ENCODE measurements around the gene PADI1.

PADI1 gene, protein sequence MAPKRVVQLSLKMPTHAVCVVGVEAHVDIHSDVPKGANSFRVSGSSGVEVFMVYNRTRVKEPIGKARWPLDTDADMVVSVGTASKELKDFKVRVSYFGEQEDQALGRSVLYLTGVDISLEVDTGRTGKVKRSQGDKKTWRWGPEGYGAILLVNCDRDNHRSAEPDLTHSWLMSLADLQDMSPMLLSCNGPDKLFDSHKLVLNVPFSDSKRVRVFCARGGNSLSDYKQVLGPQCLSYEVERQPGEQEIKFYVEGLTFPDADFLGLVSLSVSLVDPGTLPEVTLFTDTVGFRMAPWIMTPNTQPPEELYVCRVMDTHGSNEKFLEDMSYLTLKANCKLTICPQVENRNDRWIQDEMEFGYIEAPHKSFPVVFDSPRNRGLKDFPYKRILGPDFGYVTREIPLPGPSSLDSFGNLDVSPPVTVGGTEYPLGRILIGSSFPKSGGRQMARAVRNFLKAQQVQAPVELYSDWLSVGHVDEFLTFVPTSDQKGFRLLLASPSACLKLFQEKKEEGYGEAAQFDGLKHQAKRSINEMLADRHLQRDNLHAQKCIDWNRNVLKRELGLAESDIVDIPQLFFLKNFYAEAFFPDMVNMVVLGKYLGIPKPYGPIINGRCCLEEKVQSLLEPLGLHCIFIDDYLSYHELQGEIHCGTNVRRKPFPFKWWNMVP

GRCh38 chr1:17204546-17205440 lies at the start of gene PADI1:
PADI1 (plus strand) TSS chr1:17205128; CDS start chr1:17205218, 90 bp downstream.
- no peak for DNase-seq (ENCODE audit: low read depth)

DNA sequence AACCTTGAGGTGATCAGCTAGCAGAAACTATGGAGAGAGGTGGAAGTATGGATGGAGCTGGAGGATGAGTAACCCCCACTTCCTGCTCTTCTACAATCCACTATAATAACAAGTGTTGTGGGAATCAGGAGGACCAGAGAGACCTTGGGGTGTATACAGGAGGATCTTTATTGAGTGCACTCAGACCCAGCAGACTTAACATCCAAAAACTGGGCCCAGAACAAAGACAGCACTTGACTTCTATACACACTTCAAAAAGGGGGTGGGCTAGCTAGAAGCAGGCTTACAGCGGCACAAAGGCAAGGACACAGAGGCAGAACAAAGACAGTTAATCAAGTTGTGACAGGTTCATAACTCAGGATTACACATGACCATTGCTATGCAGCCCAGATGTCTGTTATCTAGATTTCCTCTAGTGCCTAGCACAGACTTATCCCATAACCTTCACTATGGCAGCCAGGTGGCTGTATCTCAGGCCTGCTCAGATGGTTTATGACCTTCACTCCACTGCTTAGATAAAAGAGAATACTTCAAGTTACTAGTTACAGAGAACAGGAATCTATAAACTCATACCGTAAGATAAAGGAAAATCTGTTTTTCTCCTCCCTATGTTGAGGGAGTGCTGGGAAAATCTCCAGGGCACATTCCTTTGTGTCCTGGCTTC lies 49.5 kb upstream of the PADI1 start:
- DNase-seq (ENCODE audit: low read depth): no peak

DNA sequence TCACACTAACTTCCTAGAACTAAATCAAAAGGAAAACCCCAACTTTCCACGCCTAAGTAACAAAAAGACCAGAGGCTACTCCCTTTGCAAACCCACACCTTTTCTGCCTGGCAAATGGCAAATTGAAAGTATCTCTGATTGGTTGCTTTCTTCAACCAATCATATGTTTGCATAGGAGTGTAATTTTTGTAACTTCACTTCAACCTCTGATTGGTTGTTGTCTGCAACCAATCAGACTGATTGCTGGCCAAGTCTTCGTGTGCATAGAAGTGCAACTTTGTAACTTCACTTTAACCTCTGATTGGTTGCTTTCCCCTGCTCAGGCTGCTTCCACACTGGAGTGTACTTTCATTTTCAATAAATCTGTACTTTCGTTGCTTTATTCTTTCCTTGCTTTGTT lies 48.8 kb upstream of the PADI1 start:
- no peak for DNase-seq (ENCODE audit: low read depth)

DNA sequence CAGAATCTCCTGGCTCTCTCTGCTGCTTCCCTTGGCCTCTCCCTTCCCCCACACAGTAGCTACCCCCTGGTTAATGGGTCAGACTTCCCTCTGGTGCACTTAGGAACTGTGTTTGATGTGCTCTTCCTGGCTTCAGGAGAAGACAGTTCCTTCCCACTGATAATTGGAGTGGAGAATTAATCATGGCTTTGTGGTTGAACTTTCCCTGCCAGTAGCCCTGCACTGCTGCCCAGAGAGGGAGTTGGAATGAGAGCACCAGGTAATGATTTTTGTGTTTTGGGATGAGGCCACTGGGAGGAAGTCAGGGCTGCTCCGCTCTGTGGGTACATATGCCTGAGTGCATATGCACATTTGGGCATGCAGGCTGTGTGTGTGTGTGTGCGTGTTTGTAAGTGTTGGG lies 46.0 kb upstream of the PADI1 start:
- no peak for DNase-seq (ENCODE audit: low read depth)

GRCh38 chr1:17161137-17161740 lies 43.7 kb upstream of the PADI1 start:
- DNase-seq (ENCODE audit: low read depth): no peak

DNA sequence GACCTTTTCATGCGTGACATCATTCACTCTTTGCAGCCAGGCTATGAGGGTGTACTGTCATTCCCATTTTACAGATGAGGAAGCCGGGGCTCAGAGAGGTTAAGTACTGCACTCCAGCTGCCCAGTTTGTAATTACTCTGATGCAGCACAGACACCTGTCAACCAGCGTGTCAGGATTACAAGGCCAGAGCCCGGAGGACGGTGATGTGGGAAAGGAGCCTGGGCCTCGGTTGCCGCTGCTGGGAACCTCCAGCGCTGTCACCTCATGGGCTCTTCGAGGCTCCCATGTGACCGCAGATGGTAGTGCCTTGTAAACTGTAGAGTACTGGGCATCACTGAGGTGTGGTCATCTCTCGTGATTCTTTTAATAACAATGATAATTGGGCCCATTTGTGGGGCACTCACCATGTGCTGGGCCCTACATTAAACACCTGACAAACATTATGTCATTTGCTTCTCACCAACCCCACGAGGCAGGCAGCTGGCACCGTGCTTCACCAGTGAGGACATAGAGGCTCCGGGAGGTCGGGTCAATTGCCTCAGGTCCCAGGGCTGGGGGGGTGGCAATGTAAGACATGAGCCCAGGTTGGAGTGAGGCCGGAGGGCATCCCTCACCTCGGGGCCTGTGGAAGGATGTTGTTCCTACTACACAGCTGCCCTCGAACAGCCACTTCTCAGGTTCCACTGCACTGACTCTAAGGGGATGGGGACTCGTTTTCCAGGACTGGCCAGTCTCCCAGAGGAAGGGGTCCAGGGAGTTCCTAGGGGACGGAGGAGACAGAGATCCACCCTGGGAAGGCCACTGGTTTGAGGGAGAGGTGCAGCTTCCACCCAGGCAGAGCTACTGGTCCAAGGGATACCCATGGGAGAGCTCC lies 42.8 kb upstream of the PADI1 start:
- no peak for DNase-seq (ENCODE audit: low read depth)

GRCh38 chr1:17162941-17163340 lies 42.0 kb upstream of the PADI1 start:
- no peak for DNase-seq (ENCODE audit: low read depth)

GRCh38 chr1:17163371-17163770 lies 41.6 kb upstream of the PADI1 start:
- no peak for DNase-seq (ENCODE audit: low read depth)

DNA sequence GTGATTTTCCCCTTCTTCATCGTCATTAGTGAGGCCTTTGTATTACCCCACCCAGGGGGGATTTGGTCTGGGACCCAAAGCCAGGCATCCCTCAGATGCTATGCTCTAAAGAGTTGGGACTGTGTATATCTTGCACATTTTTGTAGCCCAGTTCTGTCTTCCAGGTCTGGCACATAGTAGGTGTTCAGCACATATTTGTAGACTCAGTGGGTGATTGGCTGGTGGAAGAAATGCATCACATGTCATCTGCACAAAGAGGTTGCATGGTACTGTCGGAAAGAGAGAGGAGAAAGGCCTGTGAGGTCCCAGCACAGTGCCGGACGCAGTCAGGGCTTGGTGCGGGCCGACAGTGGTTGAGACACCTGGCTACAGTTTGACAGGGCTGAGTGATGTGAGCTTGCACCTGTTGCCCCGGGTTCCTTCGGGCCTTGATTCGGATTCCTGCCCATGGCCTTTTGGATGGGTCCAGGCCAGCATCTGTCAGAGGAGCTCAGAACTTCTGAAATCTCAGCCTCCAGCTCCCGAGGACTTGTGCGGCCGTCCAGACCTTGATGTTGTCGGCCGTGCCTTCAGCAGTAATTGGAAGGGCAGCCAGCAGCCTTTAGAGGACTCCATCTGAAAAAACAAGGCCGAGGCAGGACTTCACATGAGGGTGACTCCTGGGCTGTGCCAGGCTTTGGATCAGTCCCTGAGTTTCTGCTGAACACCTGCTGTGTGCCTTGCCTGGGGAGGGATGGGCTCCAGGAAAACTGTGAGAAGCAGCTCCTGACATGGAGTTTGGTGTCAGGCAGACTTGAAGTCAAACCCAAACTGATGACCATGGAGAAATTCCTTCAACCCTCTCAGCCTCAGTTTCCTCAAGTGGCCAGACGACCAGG lies 40.9 kb upstream of the PADI1 start:
- DNase-seq (ENCODE audit: low read depth): no peak

- DNase-seq (ENCODE audit: low read depth): no peak
Measured at GRCh38 chr1:17165823-17166222, 39.1 kb upstream of the PADI1 start.

DNA sequence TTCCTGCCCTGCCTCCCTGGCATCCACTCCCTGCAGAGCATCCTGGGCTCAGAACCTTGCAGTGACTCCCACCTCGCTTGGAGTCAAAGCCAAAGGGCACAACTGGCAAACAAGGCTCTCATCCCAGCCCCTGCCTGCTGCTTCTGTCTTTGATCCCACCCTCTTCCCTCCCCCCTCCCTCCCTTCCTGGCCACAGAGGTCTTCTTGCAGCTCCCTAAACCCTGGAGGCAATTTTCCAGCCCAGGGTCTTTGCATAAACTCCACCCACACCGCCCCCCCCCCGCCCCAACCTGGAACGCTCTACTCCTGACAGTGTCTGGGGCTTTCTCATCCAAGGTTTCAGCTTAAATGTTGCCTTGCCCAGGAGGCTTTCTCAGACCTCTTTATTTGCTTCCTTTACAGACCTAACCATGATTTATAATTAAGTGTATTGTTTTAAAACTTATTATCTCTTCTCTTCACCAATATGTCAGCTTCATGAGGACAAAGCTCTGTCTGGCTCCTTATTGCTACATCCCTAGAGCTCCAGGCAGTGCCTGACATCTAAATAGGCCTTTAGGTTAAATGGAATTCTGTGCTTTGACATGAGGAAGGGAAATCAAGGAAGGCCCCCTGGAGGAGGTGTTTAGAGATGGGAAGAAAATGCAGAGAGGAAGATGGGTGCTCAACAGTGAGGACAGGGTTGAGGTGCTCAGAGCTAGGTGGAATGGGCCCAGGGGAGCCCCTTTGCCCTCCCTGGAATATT lies 37.7 kb upstream of the PADI1 start:
- no peak for DNase-seq (ENCODE audit: low read depth)

GRCh38 chr1:17167786-17168090 lies 37.2 kb upstream of the PADI1 start:
- no peak for DNase-seq (ENCODE audit: low read depth)

GRCh38 chr1:17168091-17168876 lies 36.6 kb upstream of the PADI1 start:
- DNase-seq (ENCODE audit: low read depth): no peak

DNA sequence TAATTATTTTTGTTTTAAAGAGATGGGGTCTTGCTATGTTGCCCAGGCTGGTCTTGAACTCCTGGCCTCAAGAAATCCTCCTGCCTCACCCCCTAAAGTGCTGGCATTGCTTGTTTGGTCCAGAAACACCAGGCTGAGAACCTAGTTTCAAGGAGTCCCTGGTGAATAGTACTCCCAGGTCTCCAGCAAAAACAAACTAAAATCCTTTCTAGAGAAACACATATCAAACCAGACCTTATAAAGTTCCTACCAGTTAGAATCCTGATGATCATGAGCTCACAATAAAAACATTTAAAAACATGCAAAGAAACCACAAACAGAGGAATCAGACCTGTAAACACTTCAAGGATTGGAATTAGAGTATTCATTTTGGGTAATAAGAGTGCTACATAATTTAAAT lies 34.4 kb upstream of the PADI1 start:
- DNase-seq (ENCODE audit: low read depth): no peak

- no peak for DNase-seq (ENCODE audit: low read depth)
Measured at GRCh38 chr1:17173217-17173616, 31.7 kb upstream of the PADI1 start.

- no peak for DNase-seq (ENCODE audit: low read depth)
Measured at GRCh38 chr1:17176306-17177061, 28.4 kb upstream of the PADI1 start.

DNA sequence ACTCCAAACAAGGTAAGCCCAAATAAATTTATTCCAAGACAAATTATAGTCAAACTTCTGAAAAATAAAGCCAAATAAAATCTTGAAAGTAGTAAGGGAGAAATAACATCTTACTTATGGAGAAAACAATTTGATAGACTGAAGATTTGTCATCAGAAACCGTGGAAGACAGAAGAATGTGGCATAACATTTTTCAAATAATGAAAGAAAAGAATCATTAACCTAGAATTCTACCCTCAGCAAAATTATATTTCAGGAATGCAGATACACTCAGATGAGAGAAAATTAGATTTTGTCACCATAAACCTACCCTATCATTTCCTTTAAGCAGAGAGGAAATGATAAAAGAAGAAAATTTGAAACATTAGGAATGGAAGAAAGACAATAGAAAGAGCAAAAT lies 27.3 kb upstream of the PADI1 start:
- DNase-seq (ENCODE audit: low read depth): no peak

All from activated T-cell treated with anti-CD3 and anti-CD28 coated beads for 1 hour (primary cell).